ENCODE results near the gene KRT38.
"Not testable (repeated sequence)": the region's sequence is repeated elsewhere in the genome, so short reads cannot be mapped to it uniquely, and the experiment has no call there.

Gene KRT38

DNA sequence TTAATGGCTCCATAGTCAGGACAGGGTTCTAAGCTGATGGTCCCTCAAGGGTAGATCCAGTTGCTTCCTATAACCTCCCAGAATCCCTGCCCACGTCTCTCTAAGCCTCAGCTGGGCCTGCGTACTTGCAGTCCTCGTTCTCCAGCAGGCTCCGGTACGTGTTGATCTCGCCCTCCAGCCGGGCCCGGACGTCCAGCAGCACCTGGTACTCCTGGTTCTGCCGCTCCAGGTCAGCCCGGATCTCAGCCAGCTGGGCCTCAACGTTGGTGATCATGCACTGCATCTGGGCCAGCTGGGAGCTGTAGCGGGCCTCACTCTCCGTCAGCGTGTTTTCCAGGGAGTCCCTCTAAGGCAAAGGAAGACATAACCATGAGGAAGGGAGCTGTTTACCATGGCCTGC, 21.9 kb upstream of the KRT38 start:
- no peak for DNase-seq (ENCODE audit: low read depth in 1 of 2, low spot score in 1 of 2)

DNA sequence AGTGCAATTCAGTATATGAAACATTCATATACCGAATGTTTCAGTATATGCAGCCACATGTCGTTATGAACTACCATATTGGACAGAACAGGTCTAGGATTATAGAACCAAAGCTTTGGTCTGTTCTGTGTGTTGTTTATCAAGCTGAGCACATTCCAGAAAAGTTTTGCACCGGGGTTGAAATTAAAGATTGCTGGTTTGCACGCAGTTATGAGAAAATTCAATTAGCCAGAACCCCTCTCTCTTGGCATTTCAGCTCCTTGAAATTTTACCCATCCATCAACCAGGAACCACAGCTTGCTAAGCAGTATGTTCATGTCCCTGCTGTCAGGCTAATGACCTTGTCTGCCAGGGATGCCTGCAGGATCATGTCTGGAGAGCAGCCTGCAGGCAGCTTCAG, 16.9 kb upstream of the KRT38 start:
- DNase-seq (ENCODE audit: low read depth in 1 of 2, low spot score in 1 of 2): no peak

GRCh38 chr17:41456204-41456603, 15.4 kb upstream of the KRT38 start:
- DNase-seq (ENCODE audit: low read depth in 1 of 2, low spot score in 1 of 2): no peak

DNA sequence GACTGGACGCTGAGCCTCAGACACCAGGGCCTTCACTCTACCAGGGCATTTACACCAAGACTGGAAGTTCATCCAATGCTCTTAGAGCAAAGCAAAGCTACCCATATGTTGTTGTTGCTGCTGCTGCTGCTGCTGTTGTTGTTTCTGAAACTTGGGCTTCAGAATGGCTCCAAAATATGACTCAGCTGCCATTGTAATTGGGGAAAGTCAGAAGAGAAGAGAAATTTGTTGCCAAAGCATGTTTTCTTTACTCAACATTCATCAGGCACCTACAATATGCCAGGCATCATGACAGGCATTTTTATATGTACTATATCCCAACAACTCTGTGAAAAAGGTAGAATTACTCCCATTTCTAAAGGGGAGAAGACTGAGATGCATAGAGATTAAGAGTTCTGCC, 14.5 kb upstream of the KRT38 start:
- no peak for DNase-seq (ENCODE audit: low read depth in 1 of 2, low spot score in 1 of 2)

DNA sequence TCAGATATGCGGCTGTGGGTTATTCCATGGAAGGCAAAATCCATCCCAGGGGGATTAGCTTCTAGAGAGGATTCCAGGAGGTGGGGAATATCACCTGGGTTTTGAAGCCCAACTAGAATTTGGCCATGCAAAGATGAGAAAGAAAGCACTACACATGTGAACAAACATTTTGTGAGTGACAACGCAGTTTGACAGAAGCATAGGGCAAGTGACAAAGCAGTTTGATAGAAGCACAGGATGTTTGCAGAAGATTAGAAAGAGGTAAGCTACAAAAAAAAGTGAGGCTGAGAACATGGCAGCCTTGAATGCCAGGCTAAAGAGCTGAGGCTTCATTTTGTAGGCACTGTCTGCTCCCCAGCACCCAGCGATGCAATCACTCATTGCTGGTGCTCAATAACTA, 12.3 kb upstream of the KRT38 start:
- no peak for DNase-seq (ENCODE audit: low read depth in 1 of 2, low spot score in 1 of 2)

GRCh38 chr17:41452281-41452680, 11.5 kb upstream of the KRT38 start:
- DNase-seq (ENCODE audit: low read depth in 1 of 2, low spot score in 1 of 2): no peak

DNA sequence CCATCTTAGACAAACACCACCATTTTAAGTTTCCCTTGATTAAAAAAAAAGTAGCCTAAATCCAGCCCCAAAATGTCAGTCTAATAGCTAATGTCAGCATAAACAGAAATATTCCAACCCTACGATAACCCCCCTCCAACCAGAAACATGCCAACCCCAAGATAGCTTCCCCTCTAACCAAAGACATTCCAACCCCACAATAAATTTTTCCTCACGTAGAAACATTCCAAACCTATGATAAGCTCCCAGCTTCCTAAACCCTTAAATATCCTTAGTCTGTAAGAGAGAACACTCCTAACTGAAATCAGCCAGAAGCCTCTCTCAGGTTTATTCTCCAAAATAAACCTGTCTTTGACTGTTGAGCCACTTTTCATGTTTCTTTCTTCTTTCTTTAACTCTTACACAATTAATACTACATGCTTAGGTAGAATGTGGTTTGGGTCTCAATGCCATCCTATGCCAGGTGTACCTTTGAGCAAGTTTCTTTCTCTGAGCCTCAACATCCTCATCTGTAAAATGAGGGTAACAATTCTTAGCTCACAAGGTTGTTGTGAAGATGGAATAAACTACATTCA, 10.5 kb upstream of the KRT38 start:
- DNase-seq (ENCODE audit: low read depth in 1 of 2, low spot score in 1 of 2): no peak

- DNase-seq (ENCODE audit: low read depth in 1 of 2, low spot score in 1 of 2): no peak
These were observed 8.2 kb upstream of the KRT38 start for GRCh38 chr17:41449008-41449407.

GRCh38 chr17:41448506-41448905, 7.7 kb upstream of the KRT38 start:
- DNase-seq (ENCODE audit: low read depth in 1 of 2, low spot score in 1 of 2): no peak

GRCh38 chr17:41446806-41447205, 6.0 kb upstream of the KRT38 start:
- no peak for DNase-seq (ENCODE audit: low read depth in 1 of 2, low spot score in 1 of 2)

DNA sequence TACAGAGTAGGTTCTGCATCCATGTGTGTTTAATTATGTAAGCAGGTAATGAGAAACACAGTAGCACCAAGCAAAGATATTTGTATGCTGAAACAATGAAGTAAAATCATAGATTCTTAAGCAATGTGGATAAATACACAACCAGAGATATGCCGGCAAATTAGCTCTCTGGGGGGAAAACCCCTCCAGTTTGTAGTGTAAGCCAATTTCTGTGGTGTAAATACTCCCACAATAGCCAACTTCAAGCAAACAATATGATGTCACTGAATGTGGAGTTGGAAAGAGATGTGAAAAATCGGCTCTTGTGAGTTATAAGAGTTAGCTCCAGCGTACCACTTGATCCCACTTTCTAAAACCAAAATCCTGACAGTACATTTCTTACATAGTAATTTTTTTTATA, 3.9 kb upstream of the KRT38 start:
- DNase-seq (ENCODE audit: low read depth in 1 of 2, low spot score in 1 of 2): no peak

GRCh38 chr17:41444186-41444585, 3.4 kb upstream of the KRT38 start:
- DNase-seq (ENCODE audit: low read depth in 1 of 2, low spot score in 1 of 2): no peak

GRCh38 chr17:41442739-41443138, 2.0 kb upstream of the KRT38 start:
- DNase-seq (ENCODE audit: low read depth in 1 of 2, low spot score in 1 of 2): no peak

- DNase-seq (ENCODE audit: low read depth in 1 of 2, low spot score in 1 of 2): no peak
These were observed 1.4 kb downstream of the KRT38 start for GRCh38 chr17:41439375-41439774.

GRCh38 chr17:41437769-41438168, 3.0 kb downstream of the KRT38 start:
- DNase-seq (ENCODE audit: low read depth in 1 of 2, low spot score in 1 of 2): no peak

DNA sequence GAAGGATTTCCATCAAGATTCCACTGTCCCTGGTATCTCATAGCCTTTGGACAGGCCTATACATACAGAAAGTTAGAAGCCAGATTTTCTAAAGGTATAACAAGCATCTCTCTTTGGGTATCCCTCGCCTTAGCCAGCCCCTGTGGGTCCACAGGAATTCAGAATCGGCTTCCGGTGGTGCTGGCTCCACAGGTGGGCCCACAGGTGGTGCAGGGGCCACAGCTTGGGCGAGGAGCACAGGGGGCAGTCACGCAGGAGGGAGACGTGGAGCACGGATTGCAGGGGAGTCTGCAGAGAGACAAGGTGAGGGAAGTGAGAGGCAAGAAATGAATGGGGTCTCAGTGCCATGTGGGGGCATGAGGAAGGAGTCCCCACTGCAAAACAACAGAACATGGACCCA, 3.5 kb downstream of the KRT38 start:
- DNase-seq (ENCODE audit: low read depth in 1 of 2, low spot score in 1 of 2): no peak

GRCh38 chr17:41434415-41434814, 6.4 kb downstream of the KRT38 start:
- no peak for DNase-seq (ENCODE audit: low read depth in 1 of 2, low spot score in 1 of 2)

DNA sequence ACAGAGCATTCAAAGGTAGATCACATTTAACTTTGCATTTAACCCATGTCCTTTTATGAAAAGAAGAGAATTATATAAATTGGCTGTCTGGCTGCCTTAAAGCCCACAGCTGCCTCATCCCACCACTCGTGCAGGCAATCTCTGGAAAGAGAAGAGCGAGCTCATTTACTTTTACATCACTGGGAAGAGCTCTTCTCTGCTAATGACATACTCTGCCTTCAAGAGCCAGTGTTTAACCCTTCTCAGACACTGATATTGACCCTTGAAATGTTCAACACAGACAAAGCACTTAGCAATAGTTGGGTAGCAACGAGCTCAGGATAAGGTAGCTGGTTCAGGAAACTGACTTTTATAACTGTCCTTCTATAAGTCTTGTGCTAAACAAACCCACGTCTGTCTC, 6.8 kb downstream of the KRT38 start:
- no peak for DNase-seq (ENCODE audit: low read depth in 1 of 2, low spot score in 1 of 2)

DNA sequence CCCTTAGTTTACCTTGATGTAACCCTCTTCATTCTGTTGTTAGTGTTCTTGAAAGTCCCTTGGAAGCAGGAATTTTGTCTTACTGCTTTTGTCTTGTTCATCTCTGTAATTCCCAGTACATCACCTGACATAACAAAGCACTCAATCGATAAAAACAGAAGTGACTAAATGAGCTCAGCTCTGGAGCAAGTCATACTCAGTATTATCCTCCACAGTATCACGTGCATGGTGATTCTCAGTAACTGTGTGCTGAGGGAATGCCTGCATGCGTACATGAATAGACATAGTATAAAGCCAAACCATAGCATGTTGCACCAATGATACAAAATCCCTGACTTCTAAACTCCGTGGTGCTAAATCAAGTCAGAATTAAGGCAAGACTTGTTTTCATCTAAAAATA, 7.2 kb downstream of the KRT38 start:
- DNase-seq (ENCODE audit: low read depth in 1 of 2, low spot score in 1 of 2): no peak

DNA sequence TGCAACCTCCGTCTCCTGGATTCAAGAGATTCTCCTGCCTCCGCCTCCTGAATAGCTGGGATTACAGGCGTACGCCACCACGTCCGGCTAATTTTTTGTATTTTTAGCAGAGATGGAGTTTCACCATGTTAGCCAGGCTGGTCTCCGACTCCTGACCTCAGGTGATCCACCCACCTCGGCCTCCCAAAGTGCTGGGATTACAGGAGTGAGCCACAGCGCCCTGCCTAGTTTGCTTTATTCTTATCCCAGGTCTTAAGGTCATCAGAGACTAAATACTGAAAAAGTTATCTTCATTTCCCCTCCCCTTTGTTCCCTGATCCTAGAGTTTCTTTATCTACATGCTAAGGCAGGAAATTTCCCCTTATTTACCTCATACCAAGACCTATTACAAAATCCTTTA, 10.4 kb downstream of the KRT38 start:
- not testable (repeated sequence) for DNase-seq (ENCODE audit: low read depth in 1 of 2, low spot score in 1 of 2)

- no peak for DNase-seq (ENCODE audit: low read depth in 1 of 2, low spot score in 1 of 2)
These were observed 11.1 kb downstream of the KRT38 start for GRCh38 chr17:41429667-41430066.

- no peak for DNase-seq (ENCODE audit: low read depth in 1 of 2, low spot score in 1 of 2)
These were observed 12.0 kb downstream of the KRT38 start for GRCh38 chr17:41428591-41429291.

DNA sequence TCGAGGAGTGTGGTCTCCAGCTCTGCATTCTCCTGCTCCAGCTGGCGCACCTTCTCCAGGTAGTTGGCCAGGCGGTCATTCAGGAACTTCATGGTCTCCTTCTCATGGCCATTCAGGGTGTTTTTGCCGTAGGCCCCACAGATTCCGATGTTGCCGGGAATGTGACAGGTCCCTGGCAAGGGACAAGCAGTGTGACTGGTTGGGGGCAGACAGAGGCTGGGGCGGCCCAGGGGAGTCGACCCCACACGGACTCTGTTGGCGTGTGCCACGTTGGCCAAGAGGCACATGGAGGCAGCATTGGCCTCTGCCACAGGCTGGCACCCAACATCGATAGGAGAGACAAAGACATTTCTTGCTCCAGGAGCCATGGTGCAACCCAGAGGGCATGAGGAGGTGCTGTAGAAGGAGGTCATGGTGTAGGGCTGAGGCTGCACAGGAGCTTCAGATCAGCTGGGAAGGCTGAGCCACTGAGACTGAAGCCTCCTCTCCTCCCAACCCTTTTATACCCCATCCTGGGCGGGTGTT, 16.6 kb downstream of the KRT38 start, which contains the start of gene KRT37:
Gene KRT37 (minus strand): TSS at position 475 of the 525 bp plus-strand sequence. CDS start 62 bp downstream, at position 413.
- no peak for DNase-seq (ENCODE audit: low read depth in 1 of 2, low spot score in 1 of 2)

Measured in stimulated activated CD4-positive, alpha-beta T cell treated with anti-CD3 and anti-CD28 coated beads, Interleukin-15, amount 100 ng/mL, for 1 hour (primary cell).